ENCODE measurements around the gene BNC2.

DNA sequence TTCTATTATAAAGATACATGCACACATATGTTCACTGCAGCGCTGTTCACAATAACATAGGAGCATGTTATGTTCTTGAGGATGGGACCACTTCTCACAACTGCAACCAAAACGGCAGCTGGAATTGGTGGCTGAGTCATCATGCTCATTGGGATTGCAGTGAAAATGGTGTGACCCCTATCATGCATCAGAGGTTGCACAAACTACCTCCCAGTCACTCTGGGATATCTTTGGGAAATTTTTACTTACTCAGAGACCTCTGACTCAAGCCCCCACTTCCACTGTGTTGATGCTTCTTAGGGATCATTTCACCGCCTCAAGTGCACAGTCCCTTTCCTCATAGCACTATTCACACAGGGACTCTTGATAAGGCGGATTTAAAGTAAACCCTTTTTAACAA, 474.1 kb downstream of the BNC2 start:
- no peak for TF ChIP-seq CEBPB (IDR thresholded peaks at IDR 0.05)
- TF ChIP-seq TEAD4 (IDR thresholded peaks at IDR 0.05): no peak
- TF ChIP-seq TAF1 (IDR thresholded peaks at IDR 0.05; ENCODE audit: low read depth): no peak
- no peak for TF ChIP-seq RAD21 (IDR thresholded peaks at IDR 0.05; ENCODE audit: low read depth)
- TF ChIP-seq, protein P1, sequence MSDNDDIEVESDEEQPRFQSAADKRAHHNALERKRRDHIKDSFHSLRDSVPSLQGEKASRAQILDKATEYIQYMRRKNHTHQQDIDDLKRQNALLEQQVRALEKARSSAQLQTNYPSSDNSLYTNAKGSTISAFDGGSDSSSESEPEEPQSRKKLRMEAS (IDR thresholded peaks at IDR 0.05): no peak
- no peak for TF ChIP-seq EGR1 (IDR thresholded peaks at IDR 0.05)

Data from Ishikawa (cell line).